OCI-LY7 (cell line): ENCODE data around the gene CPTP.

Experiments
- EZH2phosphoT487 ChIP-seq: fragments of 200-600 bp; sonication (generic); IDR thresholded peaks from 2 replicates; pipeline ENCODE4 v1.6.1; 2018; ENCODE audit warnings: low read depth, borderline replicate concordance, mild to moderate bottlenecking, mixed run types, antibody characterized with exemption, low read length, moderate library complexity, mixed read lengths
- TF ChIP-seq, protein P1 (sequence below): fragments of 200-600 bp; sonication (generic); conservative IDR thresholded peaks from 2 replicates; pipeline ENCODE4 v1.5.1; 2014; ENCODE audit warnings: mild to moderate bottlenecking, antibody characterized with exemption, low read length, moderate library complexity, mixed read lengths

- TF ChIP-seq, protein P1, sequence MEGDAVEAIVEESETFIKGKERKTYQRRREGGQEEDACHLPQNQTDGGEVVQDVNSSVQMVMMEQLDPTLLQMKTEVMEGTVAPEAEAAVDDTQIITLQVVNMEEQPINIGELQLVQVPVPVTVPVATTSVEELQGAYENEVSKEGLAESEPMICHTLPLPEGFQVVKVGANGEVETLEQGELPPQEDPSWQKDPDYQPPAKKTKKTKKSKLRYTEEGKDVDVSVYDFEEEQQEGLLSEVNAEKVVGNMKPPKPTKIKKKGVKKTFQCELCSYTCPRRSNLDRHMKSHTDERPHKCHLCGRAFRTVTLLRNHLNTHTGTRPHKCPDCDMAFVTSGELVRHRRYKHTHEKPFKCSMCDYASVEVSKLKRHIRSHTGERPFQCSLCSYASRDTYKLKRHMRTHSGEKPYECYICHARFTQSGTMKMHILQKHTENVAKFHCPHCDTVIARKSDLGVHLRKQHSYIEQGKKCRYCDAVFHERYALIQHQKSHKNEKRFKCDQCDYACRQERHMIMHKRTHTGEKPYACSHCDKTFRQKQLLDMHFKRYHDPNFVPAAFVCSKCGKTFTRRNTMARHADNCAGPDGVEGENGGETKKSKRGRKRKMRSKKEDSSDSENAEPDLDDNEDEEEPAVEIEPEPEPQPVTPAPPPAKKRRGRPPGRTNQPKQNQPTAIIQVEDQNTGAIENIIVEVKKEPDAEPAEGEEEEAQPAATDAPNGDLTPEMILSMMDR = no peak
- no peak for TF ChIP-seq EZH2phosphoT487
Measured at GRCh38 chr1:1324084-1324523, 498 bp upstream of the CPTP start.
